Neural crest cell (in vitro differentiated cells): ENCODE data around the gene PSMD1. TPM values are rescaled to one million over a fixed set of nuclear protein-coding genes. Genes with fewer than 3 reads are reported as not detected.

ENCODE experiments used
- DNase-seq: peaks from one replicate; pipeline ENCODE4 v3.0.0; 2021; ENCODE audit warnings: low read depth, mixed read lengths, low spot score
- H3K27ac Mint-ChIP-seq: one replicate; pipeline ENCODE4 v1.8.0; 2021; ENCODE audit warnings: mild to moderate bottlenecking, mixed read lengths; ENCODE audit not compliant: unreplicated experiment
- H3K27me3 Mint-ChIP-seq: 2 replicates; pipeline ENCODE4 v1.8.0; 2021; ENCODE audit warnings: low read depth, mild to moderate bottlenecking, mixed read lengths
- H3K36me3 Mint-ChIP-seq: 2 replicates; pipeline ENCODE4 v1.8.0; 2021; ENCODE audit warnings: low read depth, mild to moderate bottlenecking, mixed read lengths
- H3K4me1 Mint-ChIP-seq: 2 replicates; pipeline ENCODE4 v1.8.0; 2021; ENCODE audit warnings: mixed read lengths
- H3K4me3 Mint-ChIP-seq: one replicate; pipeline ENCODE4 v1.8.0; 2021; ENCODE audit warnings: mild to moderate bottlenecking, mixed read lengths
- H3K9me3 Mint-ChIP-seq: 2 replicates; pipeline ENCODE4 v1.8.0; 2021; ENCODE audit warnings: mixed read lengths
- total RNA-seq: library from RNA; stranded (reverse); gene quantifications from 2 replicates; pipeline ENCODE4 v1.2.1, GENCODE V29; 2021
- TF ChIP-seq, protein P1 (sequence below): fragments of 200-600 bp; sonication (generic); conservative IDR thresholded peaks from 2 replicates; pipeline ENCODE4 v1.5.0; 2021; ENCODE audit warnings: antibody characterized with exemption, mild to moderate bottlenecking

Gene PSMD1
- total RNA-seq, 1 donor from 2014 or later: 128 TPM

DNA sequence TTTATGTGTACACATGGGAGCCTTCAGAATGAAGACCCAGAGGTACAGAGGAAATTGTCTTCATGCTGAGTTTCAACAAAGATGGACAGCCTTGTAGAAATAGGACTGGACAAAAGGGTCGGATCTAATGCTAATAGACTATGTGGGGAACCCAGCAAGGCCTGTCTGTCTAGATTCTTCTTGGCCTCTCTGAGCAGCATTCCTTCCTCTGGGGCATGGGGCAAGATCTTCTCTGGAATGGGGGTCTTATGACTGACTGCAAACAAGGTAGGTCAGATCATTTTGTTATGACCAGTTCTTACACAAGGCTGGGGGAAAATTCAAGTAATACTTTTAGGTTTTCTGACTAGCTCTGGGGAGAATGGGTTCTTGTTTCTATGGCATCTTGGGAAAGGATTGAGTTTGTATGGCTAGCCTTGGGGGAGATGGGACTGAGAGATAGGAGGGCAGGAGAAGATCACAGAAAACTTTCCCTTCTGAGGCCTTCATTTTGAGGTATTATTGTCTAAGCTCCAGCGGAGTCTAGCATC, 46.4 kb upstream of the PSMD1 start:
- Mint-ChIP-seq H3K4me3 (no peak overlapping the region), H3K4me1 (peaks cover 18% of the 10 kb centered on the region), H3K27me3 (no peaks in the 10 kb centered on the region), H3K9me3 (peaks cover 4% of the 10 kb centered on the region), H3K27ac (peak overlapping the region; percentile 92), H3K36me3 (peaks cover 4% of the 10 kb centered on the region)
- no peak for DNase-seq
- TF ChIP-seq, protein P1, sequence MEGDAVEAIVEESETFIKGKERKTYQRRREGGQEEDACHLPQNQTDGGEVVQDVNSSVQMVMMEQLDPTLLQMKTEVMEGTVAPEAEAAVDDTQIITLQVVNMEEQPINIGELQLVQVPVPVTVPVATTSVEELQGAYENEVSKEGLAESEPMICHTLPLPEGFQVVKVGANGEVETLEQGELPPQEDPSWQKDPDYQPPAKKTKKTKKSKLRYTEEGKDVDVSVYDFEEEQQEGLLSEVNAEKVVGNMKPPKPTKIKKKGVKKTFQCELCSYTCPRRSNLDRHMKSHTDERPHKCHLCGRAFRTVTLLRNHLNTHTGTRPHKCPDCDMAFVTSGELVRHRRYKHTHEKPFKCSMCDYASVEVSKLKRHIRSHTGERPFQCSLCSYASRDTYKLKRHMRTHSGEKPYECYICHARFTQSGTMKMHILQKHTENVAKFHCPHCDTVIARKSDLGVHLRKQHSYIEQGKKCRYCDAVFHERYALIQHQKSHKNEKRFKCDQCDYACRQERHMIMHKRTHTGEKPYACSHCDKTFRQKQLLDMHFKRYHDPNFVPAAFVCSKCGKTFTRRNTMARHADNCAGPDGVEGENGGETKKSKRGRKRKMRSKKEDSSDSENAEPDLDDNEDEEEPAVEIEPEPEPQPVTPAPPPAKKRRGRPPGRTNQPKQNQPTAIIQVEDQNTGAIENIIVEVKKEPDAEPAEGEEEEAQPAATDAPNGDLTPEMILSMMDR: no peak

DNA sequence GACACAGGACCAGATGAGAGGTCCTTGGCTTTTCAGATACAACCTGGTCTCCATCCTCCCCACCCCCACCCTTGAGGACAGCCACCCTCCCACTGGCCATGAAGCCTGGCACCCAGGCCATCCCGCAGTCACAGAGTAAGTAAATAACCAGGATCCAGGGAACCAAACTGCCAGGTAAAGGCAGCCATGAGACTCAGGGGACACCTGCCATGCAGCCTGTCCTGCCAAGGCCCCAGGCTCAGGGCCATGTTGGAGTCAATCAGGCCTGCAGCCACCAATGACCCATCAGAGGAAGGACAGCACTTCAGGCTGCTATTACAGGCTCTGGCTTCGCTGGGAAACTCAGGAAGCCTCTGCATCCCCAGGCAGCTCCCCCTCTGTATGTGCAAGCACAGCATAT, 45.1 kb upstream of the PSMD1 start:
- no peak for DNase-seq
- no peaks in the 10 kb centered on the region for H3K36me3 Mint-ChIP-seq
- peaks cover 26% of the 10 kb centered on the region for H3K4me1 Mint-ChIP-seq
- no peaks in the 10 kb centered on the region for H3K27me3 Mint-ChIP-seq
- no peak overlapping the region for H3K4me3 Mint-ChIP-seq
- TF ChIP-seq, protein P1: no peak
- no peaks in the 10 kb centered on the region for H3K9me3 Mint-ChIP-seq
- H3K27ac Mint-ChIP-seq: no peak overlapping the region

DNA sequence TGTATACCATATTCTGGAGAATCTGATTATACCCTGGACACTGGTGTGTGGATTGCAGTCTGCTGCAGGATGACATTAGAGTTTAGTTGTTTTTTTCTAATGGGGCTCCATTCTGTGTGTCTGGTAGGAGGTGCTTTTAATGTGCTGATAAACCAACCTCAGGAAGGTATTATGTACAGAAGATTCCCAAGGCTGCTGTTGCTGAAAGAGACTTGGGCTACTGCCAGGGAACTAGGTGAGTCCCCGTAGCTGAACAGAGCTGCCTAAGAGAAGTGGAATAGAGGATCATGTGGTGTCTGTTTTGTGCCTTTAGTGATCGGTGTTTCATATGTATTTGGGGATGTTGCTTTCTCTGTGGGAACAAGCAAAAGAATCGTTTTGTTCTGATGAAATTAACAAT, 44.2 kb upstream of the PSMD1 start:
- no peaks in the 10 kb centered on the region for H3K9me3 Mint-ChIP-seq
- H3K27ac Mint-ChIP-seq: no peak overlapping the region
- H3K4me1 Mint-ChIP-seq: peaks cover 34% of the 10 kb centered on the region
- TF ChIP-seq, protein P1: no peak
- no peak for DNase-seq
- H3K36me3 Mint-ChIP-seq: no peaks in the 10 kb centered on the region
- no peaks in the 10 kb centered on the region for H3K27me3 Mint-ChIP-seq
- no peak overlapping the region for H3K4me3 Mint-ChIP-seq

DNA sequence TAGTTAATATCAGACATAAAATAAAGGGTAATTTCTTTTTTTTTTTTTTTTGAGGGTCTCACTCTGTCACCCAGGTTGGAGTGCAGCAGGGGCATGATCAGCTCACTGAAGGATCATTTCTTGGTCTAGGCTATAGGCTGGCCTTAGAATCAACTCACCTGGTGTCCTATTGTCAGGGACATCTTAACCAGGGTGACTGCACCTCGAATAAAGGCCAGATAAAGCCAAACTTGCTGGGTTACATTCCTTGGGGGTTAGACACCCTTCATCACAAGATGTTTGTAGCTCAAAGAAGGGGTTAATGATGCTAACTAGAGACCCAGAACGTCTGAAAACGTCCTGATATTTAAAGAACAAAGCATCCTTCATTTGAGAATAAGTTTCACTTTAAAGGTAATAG, 42.8 kb upstream of the PSMD1 start:
- TF ChIP-seq, protein P1: no peak
- no peaks in the 10 kb centered on the region for H3K9me3 Mint-ChIP-seq
- H3K27me3 Mint-ChIP-seq: no peaks in the 10 kb centered on the region
- no peak overlapping the region for H3K27ac Mint-ChIP-seq
- DNase-seq: no peak
- H3K4me3 Mint-ChIP-seq: no peak overlapping the region
- H3K36me3 Mint-ChIP-seq: no peaks in the 10 kb centered on the region
- H3K4me1 Mint-ChIP-seq: peaks cover 34% of the 10 kb centered on the region

DNA sequence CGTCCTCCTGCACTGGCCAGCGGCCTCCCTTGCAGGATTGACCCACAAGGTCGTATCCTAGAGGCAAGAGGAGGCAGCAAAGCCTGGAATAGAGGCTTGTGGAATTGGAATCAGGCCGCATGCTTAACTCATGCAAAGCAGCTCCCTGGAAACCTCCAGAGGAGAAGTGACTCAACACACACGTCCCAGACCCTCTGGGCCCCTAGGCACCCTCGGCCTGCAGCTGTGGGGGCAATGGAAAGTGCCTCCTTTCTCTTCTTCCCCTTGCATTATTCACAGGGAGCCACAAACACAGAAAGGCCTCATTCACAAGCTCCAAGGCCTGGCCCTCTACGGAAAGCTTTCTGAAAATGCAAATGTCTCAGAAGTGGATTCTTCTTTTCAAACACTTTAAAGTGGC, 41.2 kb upstream of the PSMD1 start:
- Mint-ChIP-seq H3K36me3 (no peaks in the 10 kb centered on the region), H3K4me3 (no peak overlapping the region), H3K9me3 (no peaks in the 10 kb centered on the region), H3K27me3 (no peaks in the 10 kb centered on the region), H3K4me1 (peaks cover 31% of the 10 kb centered on the region), H3K27ac (peak overlapping the region; percentile 84)
- DNase-seq: peak; percentile 25
- TF ChIP-seq, protein P1: no peak

DNA sequence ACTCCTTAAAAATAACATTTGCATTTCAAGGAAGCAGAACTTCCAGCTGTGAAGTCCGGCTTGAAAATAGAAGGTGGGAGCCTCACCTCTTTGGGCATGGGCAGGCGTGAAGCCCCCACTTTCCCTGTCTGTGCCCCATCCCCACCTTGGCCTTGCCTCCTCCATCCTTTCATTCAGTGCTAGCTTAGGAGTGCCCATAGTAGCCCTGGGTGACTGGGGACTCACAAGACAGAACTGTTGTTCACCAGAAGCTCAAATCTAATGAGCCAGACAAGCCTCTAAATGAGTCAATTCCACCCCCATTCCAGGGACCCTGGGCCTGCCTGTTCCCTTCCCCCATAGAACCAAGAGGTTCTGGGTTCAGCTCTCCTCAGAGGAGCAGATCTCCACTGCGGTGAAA, 40.7 kb upstream of the PSMD1 start:
- Mint-ChIP-seq H3K36me3 (no peaks in the 10 kb centered on the region), H3K4me1 (peaks cover 31% of the 10 kb centered on the region), H3K4me3 (no peak overlapping the region), H3K27me3 (no peaks in the 10 kb centered on the region), H3K27ac (peak overlapping the region; percentile 84), H3K9me3 (no peaks in the 10 kb centered on the region)
- no peak for DNase-seq
- TF ChIP-seq, protein P1: no peak
